Stimulated activated CD8-positive, alpha-beta memory T cell treated with anti-CD3 and anti-CD28 coated beads, Interleukin-2, amount 100 ng/mL, for 48 hours (primary cell): ENCODE data around the gene GAGE12J.
"Not testable (repeated sequence)": the region's sequence is repeated elsewhere in the genome, so short reads cannot be mapped to it uniquely, and the experiment has no call there.

Source experiments
- DNase-seq, 2 donors: peaks; one replicate each; pipeline ENCODE4 v3.0.0-alpha.2; 2020; ENCODE audit warnings: low read depth in 2 of 2

Gene GAGE12J

GRCh38 chrX:49310371-49310770 is 11.5 kb upstream of the GAGE12J start:
- no peak for DNase-seq

DNA sequence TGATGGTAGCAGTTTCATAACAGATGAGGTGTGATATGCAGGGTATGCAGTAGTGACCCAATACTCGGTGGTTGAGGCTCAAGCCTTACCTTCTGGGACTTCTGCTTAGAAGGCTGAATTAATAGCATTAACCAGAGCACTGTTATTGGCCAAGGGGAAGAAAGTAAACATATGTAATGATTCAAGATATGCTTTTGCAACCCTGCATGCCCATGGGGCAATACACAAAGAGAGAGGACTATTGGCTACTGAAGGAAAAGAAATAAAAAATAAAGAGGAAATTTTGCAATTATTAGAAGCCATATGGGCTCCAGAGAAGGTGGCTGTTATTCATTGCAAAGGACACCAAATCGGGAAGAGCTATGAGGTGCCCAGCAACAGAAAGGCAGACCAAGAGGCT is 9.7 kb upstream of the GAGE12J start:
- DNase-seq: no peak

- no peak for DNase-seq
Measured at GRCh38 chrX:49316085-49316484, 5.8 kb upstream of the GAGE12J start.

- DNase-seq: not testable (repeated sequence)
Measured at GRCh38 chrX:49322266-49322665, 429 bp downstream of the GAGE12J start.

GRCh38 chrX:49323735-49324134 is 1.9 kb downstream of the GAGE12J start:
- not testable (repeated sequence) for DNase-seq

DNA sequence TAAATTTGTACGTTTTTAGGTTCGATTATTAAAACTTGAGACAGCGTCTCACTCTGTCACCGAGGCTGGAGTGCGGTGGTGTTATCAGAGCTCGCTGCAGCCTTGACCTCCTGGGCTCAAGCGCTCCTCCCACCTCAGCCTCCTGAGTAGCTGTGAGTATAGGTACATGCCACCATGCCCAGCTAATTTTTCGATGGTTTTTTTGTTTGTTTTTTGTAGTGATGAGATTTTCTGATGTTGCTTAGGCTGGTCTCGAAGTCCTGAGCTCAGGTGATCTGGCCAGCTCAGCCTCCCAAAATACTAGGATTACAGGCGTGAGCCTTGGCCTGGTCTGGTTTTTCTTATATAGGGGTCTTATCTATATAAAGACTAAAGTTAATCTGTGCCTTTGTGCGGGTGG is 8.6 kb downstream of the GAGE12J start:
- not testable (repeated sequence) for DNase-seq

DNA sequence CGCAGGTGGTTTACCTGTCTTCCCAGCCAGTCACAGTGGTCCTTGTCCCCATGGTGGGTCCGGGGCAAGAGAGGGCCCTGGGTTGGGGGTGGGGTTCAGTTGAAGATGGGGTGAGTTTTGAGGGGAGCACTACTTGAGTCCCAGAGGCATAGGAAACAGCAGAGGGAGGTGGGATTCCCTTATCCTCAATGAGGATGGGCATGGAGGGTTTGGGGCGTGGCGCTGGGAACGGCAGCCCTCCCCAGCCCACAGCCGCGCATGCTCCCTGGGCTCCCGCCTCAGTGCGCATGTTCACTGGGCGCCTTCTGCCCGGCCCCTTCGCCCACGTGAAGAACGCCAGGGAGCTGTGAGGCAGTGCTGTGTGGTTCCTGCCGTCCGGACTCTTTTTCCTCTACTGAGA is 9.4 kb downstream of the GAGE12J start, which contains the start of gene GAGE13:
Gene GAGE13 (plus strand): TSS at position 301 of the 400 bp plus-strand sequence. CDS start 1,156 bp downstream, outside the sequence.
- DNase-seq: not testable (repeated sequence)

GRCh38 chrX:49331841-49332240 is 10.0 kb downstream of the GAGE12J start:
- not testable (repeated sequence) for DNase-seq

GRCh38 chrX:49341449-49341848 is 19.6 kb downstream of the GAGE12J start:
- not testable (repeated sequence) for DNase-seq

- DNase-seq: not testable (repeated sequence)
Measured at GRCh38 chrX:49344496-49345175, 22.8 kb downstream of the GAGE12J start.

DNA sequence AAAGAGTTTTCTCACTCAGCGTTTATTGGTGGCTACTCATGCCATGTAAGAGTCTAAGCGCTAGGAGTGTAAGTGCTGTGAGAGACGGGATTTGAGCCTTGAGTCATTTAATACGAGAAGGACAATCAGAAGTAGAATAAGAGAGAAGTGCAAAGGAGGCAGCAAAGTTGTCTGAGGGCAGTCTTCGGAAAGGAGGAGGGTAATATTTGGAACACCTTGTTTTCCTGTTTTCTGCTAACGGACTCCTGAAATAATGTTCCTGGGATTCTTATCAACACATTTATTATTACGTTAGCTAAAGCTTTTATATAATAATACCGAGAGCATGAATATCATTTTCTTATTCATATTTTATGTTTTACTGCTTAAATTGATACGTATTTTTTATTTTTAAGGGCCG is 23.6 kb downstream of the GAGE12J start:
- DNase-seq: not testable (repeated sequence)

- DNase-seq: not testable (repeated sequence)
Measured at GRCh38 chrX:49346150-49346549, 24.3 kb downstream of the GAGE12J start.
